WTC11 (cell line): ENCODE results near the gene ATXN7L3B. TPM values are rescaled to one million over a fixed set of nuclear protein-coding genes. Genes with fewer than 3 reads are reported as not detected.

Experiments used
- ATAC-seq: fragments of 200-7000 bp; cut with Tn5 transposase; 2 replicates; pipeline ENCODE4 v1.10.0; 2021; ENCODE audit warnings: mild to moderate bottlenecking, moderate library complexity
- CTCF ChIA-PET: fragments of 300-600 bp; sonication (Branson Sonifier 250); formaldehyde crosslinking; loops from one replicate; lab custom pipeline; 2021; ENCODE audit warnings: antibody characterized with exemption; lab: Charles Lee
- POLR2A ChIA-PET: fragments of 350-600 bp; sonication (Branson Sonifier 250); formaldehyde crosslinking; loops from one replicate; lab custom pipeline; 2021; ENCODE audit warnings: antibody characterized with exemption; lab: Charles Lee
- DNase-seq: peaks from one replicate; pipeline ENCODE4 v3.0.0; 2021; ENCODE audit warnings: low spot score
- H3K27ac Mint-ChIP-seq: 2 replicates; pipeline ENCODE4 v1.8.0; 2021; ENCODE audit warnings: mixed read lengths
- H3K27me3 Mint-ChIP-seq: 2 replicates; pipeline ENCODE4 v1.8.0; 2021; ENCODE audit warnings: low read depth, mild to moderate bottlenecking, moderate library complexity, mixed read lengths
- H3K36me3 Mint-ChIP-seq: 2 replicates; pipeline ENCODE4 v1.8.0; 2021; ENCODE audit warnings: mixed read lengths
- H3K4me1 Mint-ChIP-seq: 2 replicates; pipeline ENCODE4 v1.8.0; 2022; ENCODE audit warnings: mixed read lengths
- H3K4me3 Mint-ChIP-seq: 2 replicates; pipeline ENCODE4 v1.8.0; 2021; ENCODE audit warnings: mild to moderate bottlenecking, moderate library complexity, mixed read lengths
- H3K9me3 Mint-ChIP-seq: 2 replicates; pipeline ENCODE4 v1.8.0; 2021; ENCODE audit warnings: mixed read lengths
- AR ChIP-seq: fragments of 250-450 bp; sonication (Bioruptor Pico); IDR thresholded peaks from 2 replicates; pipeline ENCODE4 v1.9.0; 2021; ENCODE audit warnings: mild to moderate bottlenecking
- ATF1 ChIP-seq: sonication (generic); formaldehyde crosslinking; IDR thresholded peaks from 2 replicates; pipeline ENCODE4 v1.8.1; 2023; ENCODE audit warnings: mild to moderate bottlenecking, moderate library complexity, missing genetic modification reagents
- CTCF ChIP-seq: fragments of 200-600 bp; IDR thresholded peaks from 2 replicates; pipeline ENCODE4 v1.8.0; 2022; ENCODE audit warnings: antibody characterized with exemption
- E2F5 ChIP-seq: sonication (generic); formaldehyde crosslinking; IDR thresholded peaks from 2 replicates; pipeline ENCODE4 v1.8.1; 2022; ENCODE audit warnings: mild to moderate bottlenecking, moderate library complexity, missing genetic modification reagents
- FOXJ3 ChIP-seq: sonication (generic); formaldehyde crosslinking; IDR thresholded peaks from 2 replicates; pipeline ENCODE4 v1.9.0; 2021; ENCODE audit warnings: missing genetic modification reagents, mild to moderate bottlenecking, borderline replicate concordance
- FOXK1 ChIP-seq: sonication (generic); formaldehyde crosslinking; IDR thresholded peaks from 2 replicates; pipeline ENCODE4 v1.8.0; 2022; ENCODE audit warnings: mild to moderate bottlenecking, moderate library complexity, missing genetic modification reagents
- GABPB1 ChIP-seq: sonication (generic); formaldehyde crosslinking; IDR thresholded peaks from 2 replicates; pipeline ENCODE4 v1.8.1; 2023; ENCODE audit warnings: mild to moderate bottlenecking, missing genetic modification reagents
- MLX ChIP-seq: sonication (generic); formaldehyde crosslinking; IDR thresholded peaks from 2 replicates; pipeline ENCODE4 v1.8.1; 2023; ENCODE audit warnings: mild to moderate bottlenecking, missing genetic modification reagents, moderate library complexity
- NFATC4 ChIP-seq: fragments of 250-450 bp; sonication (Bioruptor Pico); IDR thresholded peaks from 2 replicates; pipeline ENCODE4 v1.9.0; 2021; ENCODE audit warnings: mild to moderate bottlenecking
- NR3C1 ChIP-seq: sonication (generic); formaldehyde crosslinking; conservative IDR thresholded peaks from 2 replicates; pipeline ENCODE4 v1.8.1; 2023; ENCODE audit warnings: low read depth, mild to moderate bottlenecking, missing genetic modification reagents
- PRRX2 ChIP-seq: fragments of 250-450 bp; sonication (Bioruptor Pico); IDR thresholded peaks from 2 replicates; pipeline ENCODE4 v1.8.0; 2021; ENCODE audit warnings: mild to moderate bottlenecking
- RELA ChIP-seq: sonication (generic); formaldehyde crosslinking; IDR thresholded peaks from 2 replicates; pipeline ENCODE4 v1.8.1; 2022; ENCODE audit warnings: missing genetic modification reagents, mild to moderate bottlenecking, borderline replicate concordance
- SOX15 ChIP-seq: fragments of 250-450 bp; sonication (Bioruptor Pico); IDR thresholded peaks from 2 replicates; pipeline ENCODE4 v1.9.0; 2021; ENCODE audit warnings: mild to moderate bottlenecking
- ZBTB43 ChIP-seq: sonication (generic); formaldehyde crosslinking; IDR thresholded peaks from 2 replicates; pipeline ENCODE4 v1.8.1; 2023; ENCODE audit warnings: mild to moderate bottlenecking, missing genetic modification reagents
- ZNF232 ChIP-seq: sonication (generic); formaldehyde crosslinking; IDR thresholded peaks from 2 replicates; pipeline ENCODE4 v1.8.0; 2022; ENCODE audit warnings: mild to moderate bottlenecking, missing genetic modification reagents
- ZNF416 ChIP-seq: fragments of 250-450 bp; sonication (Bioruptor Pico); IDR thresholded peaks from 2 replicates; pipeline ENCODE4 v1.9.0; 2021; ENCODE audit warnings: mild to moderate bottlenecking, inconsistent platforms
- ZNF512 ChIP-seq: sonication (generic); formaldehyde crosslinking; IDR thresholded peaks from 2 replicates; pipeline ENCODE4 v1.8.1; 2022; ENCODE audit warnings: missing genetic modification reagents, borderline replicate concordance
- ZNF671 ChIP-seq: fragments of 250-450 bp; sonication (Bioruptor Pico); IDR thresholded peaks from 2 replicates; pipeline ENCODE4 v1.8.0; 2021; ENCODE audit warnings: mild to moderate bottlenecking
- total RNA-seq: library from RNA; stranded (reverse); gene quantifications from 3 replicates; pipeline ENCODE4 v1.2.3, GENCODE V29; 2021

ATXN7L3B gene
- total RNA-seq, 1 experiment from 2014 or later, result 36.3 TPM

GRCh38 chr12:74535536-74535935, 2.1 kb upstream of the ATXN7L3B start:
- Mint-ChIP-seq H3K36me3 (peaks cover 5% of the 10 kb centered on the region; the same call in 1 of the 2 replicates), H3K4me3 (no peak overlapping the region), H3K27me3 (no peaks in the 10 kb centered on the region), H3K4me1 (peaks cover 26% of the 10 kb centered on the region), H3K27ac (no peak overlapping the region), H3K9me3 (no peaks in the 10 kb centered on the region)
- ChIA-PET POLR2A (no interaction called here), CTCF (no interaction called here)
- no peak for TF ChIP-seq NFATC4
- TF ChIP-seq ZBTB43, result no peak
- no peak for TF ChIP-seq E2F5 (CRISPR knock-in tag)
- TF ChIP-seq ZNF232 (CRISPR knock-in tag), result no peak
- no peak for TF ChIP-seq ATF1 (CRISPR knock-in tag)
- TF ChIP-seq ZNF671 (CRISPR knock-in tag), result no peak
- no peak for TF ChIP-seq RELA (CRISPR knock-in tag)
- DNase-seq, result no peak
- ATAC-seq, result no peak

GRCh38 chr12:74537126-74537706, 419 bp upstream of the ATXN7L3B start:
- ATAC-seq (no peak), DNase-seq (no peak)
- POLR2A ChIA-PET, result interaction anchor here (0.6 to 1.3 kb wide), 3 partner anchors 10 to 764 kb away, joined by 3 to 8 read pairs (median 4); no protein-coding TSS in a partner anchor
- H3K27me3 Mint-ChIP-seq, result no peaks in the 10 kb centered on the region
- peaks cover 43% of the 10 kb centered on the region for H3K4me1 Mint-ChIP-seq
- H3K27ac Mint-ChIP-seq, result peak overlapping the region; percentile 99
- TF ChIP-seq CTCF (peak; percentile 43), SOX15 (CRISPR knock-in tag) (no peak)
- CTCF ChIA-PET, result interaction anchor here (0.6 to 0.7 kb wide), 3 partner anchors 17 to 167 kb away, joined by 3 to 4 read pairs (median 3); no protein-coding TSS in a partner anchor
- peaks cover 10% of the 10 kb centered on the region; the same call in 1 of the 2 replicates for H3K36me3 Mint-ChIP-seq
- no peaks in the 10 kb centered on the region for H3K9me3 Mint-ChIP-seq
- peak overlapping the region; percentile 97 for H3K4me3 Mint-ChIP-seq

- Mint-ChIP-seq H3K36me3 (peaks cover 10% of the 10 kb centered on the region; the same call in 1 of the 2 replicates), H3K27ac (peak overlapping the region; percentile 99), H3K27me3 (no peaks in the 10 kb centered on the region), H3K4me1 (peaks cover 56% of the 10 kb centered on the region), H3K9me3 (no peaks in the 10 kb centered on the region), H3K4me3 (peak overlapping the region; percentile 97)
- no peak for ATAC-seq
- DNase-seq, result no peak
- ChIA-PET CTCF (interaction anchor here (1.3 kb wide), 1 partner anchor 222 kb away, joined by 6 read pairs; no protein-coding TSS in a partner anchor), POLR2A (interaction anchor here (1.0 to 1.3 kb wide), 2 partner anchors 9 to 30 kb away, joined by 3 to 8 read pairs; no protein-coding TSS in a partner anchor)
- TF ChIP-seq ZBTB43, result no peak
- TF ChIP-seq ZNF416 (CRISPR knock-in tag), result no peak
- TF ChIP-seq AR (CRISPR knock-in tag), result no peak
- no peak for TF ChIP-seq MLX
- no peak for TF ChIP-seq FOXJ3 (CRISPR knock-in tag)
- no peak for TF ChIP-seq NR3C1 (CRISPR knock-in tag)
- TF ChIP-seq PRRX2 (CRISPR knock-in tag), result no peak
- TF ChIP-seq FOXK1, result no peak
- TF ChIP-seq ZNF512, result no peak
- TF ChIP-seq GABPB1 (CRISPR knock-in tag), result no peak
These were observed 1.0 kb downstream of the ATXN7L3B start for GRCh38 chr12:74538491-74539258.
